Mononuclear cell (primary cell): ENCODE measurements around the gene SEC14L6. TPM values are rescaled to one million over a fixed set of nuclear protein-coding genes. Genes with fewer than 3 reads are reported as not detected.

Source experiments
- H3K27me3 ChIP-seq: 2 replicates; pipeline ENCODE4 v1.6.0; 2011; ENCODE audit warnings: low read length, control low read depth; ENCODE audit not compliant: insufficient read depth
- H3K4me1 ChIP-seq: 2 replicates; pipeline ENCODE4 v1.5.1; 2011; ENCODE audit warnings: mild to moderate bottlenecking, low read length, control low read depth; ENCODE audit not compliant: insufficient read depth
- H3K4me3 ChIP-seq: 2 replicates; pipeline ENCODE4 v1.5.1; 2011; ENCODE audit warnings: mild to moderate bottlenecking, low read length, moderate library complexity
- H3K9me3 ChIP-seq: 2 replicates; pipeline ENCODE4 v1.5.1; 2011; ENCODE audit warnings: low read depth, mild to moderate bottlenecking, control low read depth, low read length
- total RNA-seq: library from RNA; depleted of rRNA; stranded (reverse); fragments of >200 nt; gene quantifications from one replicate; pipeline ENCODE4 v1.2.3, GENCODE V29; 2012

Gene SEC14L6
- total RNA-seq, 1 donor = not detected

GRCh38 chr22:30531651-30532608 is 14.6 kb downstream of the SEC14L6 start:
- Histone ChIP-seq H3K4me1 (no peaks in the 10 kb centered on the region), H3K27me3 (no peaks in the 10 kb centered on the region), H3K4me3 (no peak overlapping the region), H3K9me3 (no peaks in the 10 kb centered on the region)

GRCh38 chr22:30526656-30527055 is 19.9 kb downstream of the SEC14L6 start:
- Histone ChIP-seq H3K27me3 (no peaks in the 10 kb centered on the region), H3K9me3 (no peaks in the 10 kb centered on the region), H3K4me3 (no peak overlapping the region), H3K4me1 (no peaks in the 10 kb centered on the region)

- Histone ChIP-seq H3K9me3 (no peaks in the 10 kb centered on the region), H3K4me1 (no peaks in the 10 kb centered on the region), H3K4me3 (no peak overlapping the region), H3K27me3 (no peaks in the 10 kb centered on the region)
These were observed 22.7 kb downstream of the SEC14L6 start for GRCh38 chr22:30523646-30524489.

GRCh38 chr22:30521368-30522156 is 25.0 kb downstream of the SEC14L6 start:
- H3K4me3 ChIP-seq = no peak overlapping the region
- H3K9me3 ChIP-seq = no peaks in the 10 kb centered on the region
- H3K27me3 ChIP-seq = no peaks in the 10 kb centered on the region

GRCh38 chr22:30519842-30520425 is 26.6 kb downstream of the SEC14L6 start:
- Histone ChIP-seq H3K4me3 (no peak overlapping the region), H3K4me1 (no peaks in the 10 kb centered on the region), H3K9me3 (no peaks in the 10 kb centered on the region), H3K27me3 (no peaks in the 10 kb centered on the region)

More at GRCh38 chr22:30521368-30522156, 25.0 kb downstream of the SEC14L6 start:
- H3K4me1 ChIP-seq = no peaks in the 10 kb centered on the region

- Histone ChIP-seq H3K9me3 (no peaks in the 10 kb centered on the region), H3K4me3 (no peak overlapping the region), H3K4me1 (no peaks in the 10 kb centered on the region), H3K27me3 (no peaks in the 10 kb centered on the region)
These were observed 29.8 kb downstream of the SEC14L6 start for GRCh38 chr22:30516731-30517130.

GRCh38 chr22:30516273-30516672 is 30.3 kb downstream of the SEC14L6 start:
- Histone ChIP-seq H3K9me3 (no peaks in the 10 kb centered on the region), H3K4me3 (no peak overlapping the region), H3K27me3 (no peaks in the 10 kb centered on the region), H3K4me1 (no peaks in the 10 kb centered on the region)

- no peaks in the 10 kb centered on the region for H3K27me3 ChIP-seq
- no peak overlapping the region for H3K4me3 ChIP-seq
- H3K9me3 ChIP-seq = no peaks in the 10 kb centered on the region
- no peaks in the 10 kb centered on the region for H3K4me1 ChIP-seq
These were observed 32.3 kb downstream of the SEC14L6 start for GRCh38 chr22:30514252-30514651.

GRCh38 chr22:30513462-30513861 is 33.1 kb downstream of the SEC14L6 start:
- Histone ChIP-seq H3K27me3 (no peaks in the 10 kb centered on the region), H3K4me1 (no peaks in the 10 kb centered on the region), H3K9me3 (no peaks in the 10 kb centered on the region), H3K4me3 (no peak overlapping the region)

- no peaks in the 10 kb centered on the region for H3K27me3 ChIP-seq
- no peaks in the 10 kb centered on the region for H3K9me3 ChIP-seq
- H3K4me1 ChIP-seq = no peaks in the 10 kb centered on the region
These were observed 34.6 kb downstream of the SEC14L6 start for GRCh38 chr22:30511911-30512310.

GRCh38 chr22:30511109-30511508 is 35.4 kb downstream of the SEC14L6 start:
- Histone ChIP-seq H3K27me3 (peaks cover 3% of the 10 kb centered on the region), H3K4me3 (no peak overlapping the region), H3K9me3 (no peaks in the 10 kb centered on the region), H3K4me1 (no peaks in the 10 kb centered on the region)

More at GRCh38 chr22:30511911-30512310, 34.6 kb downstream of the SEC14L6 start:
- no peak overlapping the region for H3K4me3 ChIP-seq

- H3K4me1 ChIP-seq = no peaks in the 10 kb centered on the region
- H3K9me3 ChIP-seq = no peaks in the 10 kb centered on the region
- no peak overlapping the region for H3K4me3 ChIP-seq
- H3K27me3 ChIP-seq = peaks cover 16% of the 10 kb centered on the region
These were observed 38.3 kb downstream of the SEC14L6 start for GRCh38 chr22:30508216-30508615.

- Histone ChIP-seq H3K4me3 (no peak overlapping the region), H3K9me3 (no peaks in the 10 kb centered on the region), H3K27me3 (peaks cover 16% of the 10 kb centered on the region), H3K4me1 (no peaks in the 10 kb centered on the region)
These were observed 38.9 kb downstream of the SEC14L6 start for GRCh38 chr22:30507670-30508069.

GRCh38 chr22:30506507-30506968 is 40.0 kb downstream of the SEC14L6 start:
- H3K4me1 ChIP-seq = no peaks in the 10 kb centered on the region
- H3K9me3 ChIP-seq = no peaks in the 10 kb centered on the region
- H3K27me3 ChIP-seq = peaks cover 16% of the 10 kb centered on the region
- H3K4me3 ChIP-seq = no peak overlapping the region
